T-helper 2 cell treated with Interferon-gamma antibody and Interleukin-4, amounts not matched to agents 100 ng/mL and 5 ng/mL, for 36 hours (primary cell): Measurements from ENCODE around the gene PCGF3. TPM values are rescaled to one million over a fixed set of nuclear protein-coding genes. Genes with fewer than 3 reads are reported as not detected.
"Not testable (repeated sequence)": the region's sequence is repeated elsewhere in the genome, so short reads cannot be mapped to it uniquely, and the experiment has no call there.

ENCODE experiments used
- intact Hi-C: fragments of 100-400 bp; cut with micrococcal nuclease; formaldehyde crosslinking; loops from one replicate; pipeline ENCODE4 v1.15.1; 2023
- total RNA-seq: library from RNA; stranded (reverse); gene quantifications from 2 replicates; pipeline ENCODE4 v1.2.3, GENCODE V29; 2022

PCGF3 gene
- total RNA-seq, 1 donor from 2014 or later = 33.8 TPM

DNA sequence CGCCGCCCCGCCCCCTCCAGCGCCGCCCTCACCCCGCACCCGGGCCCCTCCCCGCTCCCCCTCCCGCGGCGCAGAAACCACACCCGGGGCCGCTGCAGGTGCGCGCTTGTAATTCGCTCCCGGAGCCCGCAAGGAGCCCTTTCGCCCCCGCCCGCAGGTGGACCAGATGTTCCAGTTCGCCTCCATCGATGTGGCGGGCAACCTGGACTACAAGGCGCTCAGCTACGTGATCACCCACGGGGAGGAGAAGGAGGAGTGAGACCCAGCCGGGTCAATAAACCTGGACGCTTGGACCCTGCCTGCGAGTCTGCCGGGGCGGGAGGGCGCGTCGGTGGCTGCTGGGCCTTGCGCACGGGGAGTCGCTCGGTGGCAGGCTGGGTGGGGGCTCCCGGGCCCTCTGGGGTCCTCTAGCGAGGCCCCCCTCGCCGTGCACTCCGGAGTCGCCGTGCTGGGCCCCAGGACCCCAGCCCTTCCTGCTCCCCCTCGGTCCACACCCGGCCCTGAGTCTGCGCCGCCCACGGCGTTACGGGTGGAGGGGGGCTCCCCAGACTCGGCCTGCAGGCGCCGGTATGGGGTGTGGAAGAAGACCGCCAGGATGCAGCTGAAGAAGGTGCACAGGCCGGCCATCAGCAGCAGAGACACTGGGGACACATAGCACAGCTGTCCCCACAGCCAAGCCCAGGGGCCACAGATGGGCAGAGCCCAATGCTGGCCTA lies 23.7 kb upstream of the PCGF3 start:
- intact Hi-C loops = loop anchor here (1.0 kb wide), 1 partner anchor 23 kb away; the partner anchor contains the start of gene PCGF3

DNA sequence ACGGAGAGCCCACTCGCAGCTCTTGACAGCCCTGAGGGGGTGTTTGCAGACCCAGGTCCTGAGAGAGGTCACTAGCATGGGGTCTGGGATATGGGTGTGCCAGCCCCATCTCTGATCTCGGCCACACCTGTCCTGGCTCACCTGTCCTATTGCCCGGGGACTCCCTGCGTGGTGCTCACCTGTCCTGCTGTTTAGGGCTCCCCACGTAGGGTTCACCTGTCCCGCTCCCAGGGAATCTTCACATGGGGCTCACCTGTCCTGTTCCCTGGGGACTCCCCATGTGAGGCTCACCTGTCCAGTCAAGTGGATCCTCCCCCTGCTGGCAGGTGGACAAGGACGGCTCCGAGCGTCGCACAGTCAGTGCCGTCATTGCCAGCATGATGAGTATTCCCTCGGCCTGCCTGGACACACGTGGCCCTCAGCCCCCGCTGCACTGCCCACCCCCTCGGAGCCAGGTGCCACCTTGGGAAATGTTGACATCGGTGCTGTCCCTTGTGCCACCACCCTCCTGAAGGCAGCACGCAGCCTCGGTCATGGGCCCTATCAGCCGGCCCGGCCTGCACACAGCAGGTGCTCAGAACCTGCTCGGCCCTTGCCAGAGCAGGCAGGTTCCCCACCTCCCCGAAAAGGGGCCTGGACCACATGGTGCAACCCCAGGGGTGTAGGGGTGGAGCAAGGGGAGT lies 23.0 kb upstream of the PCGF3 start:
- intact Hi-C loops = no loop called here

DNA sequence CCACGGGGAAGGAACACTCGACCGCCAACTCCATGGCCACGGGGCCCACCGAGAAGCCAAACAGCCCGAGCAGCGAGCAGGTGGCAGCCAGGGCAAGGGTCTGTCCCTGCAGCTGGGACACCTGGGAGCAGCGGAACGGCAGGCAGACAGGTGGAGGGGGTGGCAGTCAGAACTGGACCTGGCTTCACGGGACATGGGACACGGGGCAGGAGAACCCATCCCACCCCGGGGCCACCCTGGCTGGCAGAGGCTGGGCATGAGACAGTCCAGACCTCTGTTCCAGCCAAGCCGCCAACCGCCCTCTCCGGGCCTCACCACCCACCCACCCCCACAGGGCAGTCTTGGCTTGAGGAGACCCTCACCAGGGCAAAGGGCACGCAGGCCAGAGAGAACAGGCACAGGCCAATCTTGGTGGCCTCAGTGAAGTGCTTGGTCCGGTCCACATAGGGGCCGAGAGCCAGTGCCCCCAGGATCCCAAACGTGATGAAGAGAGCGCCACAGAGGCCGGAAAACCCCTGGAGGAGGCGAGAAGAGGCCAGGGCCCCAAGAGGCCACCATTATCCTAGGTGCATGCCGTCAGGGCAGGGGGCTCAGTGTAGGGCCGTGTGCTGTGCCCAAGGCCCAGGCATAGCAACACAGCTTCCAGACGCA lies 22.3 kb upstream of the PCGF3 start:
- intact Hi-C loops = no loop called here

DNA sequence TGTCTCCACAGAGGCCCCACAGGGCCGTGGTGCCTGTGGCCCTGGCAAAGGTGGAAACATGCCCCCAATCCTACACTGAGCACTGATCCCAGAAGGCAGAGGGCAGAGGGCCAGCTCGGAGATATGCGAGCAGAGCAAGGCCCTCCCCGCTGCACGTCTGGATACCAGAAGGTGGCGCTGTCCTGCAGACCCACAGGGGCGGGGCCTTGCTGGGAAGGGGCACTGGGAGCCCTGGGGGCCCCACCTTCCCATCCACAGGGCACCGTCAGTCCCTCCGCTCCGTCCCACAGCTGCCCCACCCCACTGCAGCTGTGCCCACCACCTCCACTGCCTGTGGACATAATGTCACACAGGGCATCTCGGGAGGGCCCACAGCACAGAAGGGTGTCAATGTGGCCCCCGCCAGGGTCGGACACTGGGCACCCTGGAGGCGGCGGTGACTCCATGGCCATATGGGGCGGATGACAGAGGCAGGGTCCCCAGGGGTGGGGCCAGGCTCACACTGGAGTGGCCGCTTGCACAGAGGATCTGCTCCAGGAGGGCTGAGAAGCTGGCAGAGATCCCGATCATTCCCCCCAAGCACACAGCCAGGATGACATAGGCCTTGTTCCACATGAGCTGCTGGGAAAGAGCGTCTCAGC lies 21.5 kb upstream of the PCGF3 start:
- intact Hi-C loops = no loop called here

DNA sequence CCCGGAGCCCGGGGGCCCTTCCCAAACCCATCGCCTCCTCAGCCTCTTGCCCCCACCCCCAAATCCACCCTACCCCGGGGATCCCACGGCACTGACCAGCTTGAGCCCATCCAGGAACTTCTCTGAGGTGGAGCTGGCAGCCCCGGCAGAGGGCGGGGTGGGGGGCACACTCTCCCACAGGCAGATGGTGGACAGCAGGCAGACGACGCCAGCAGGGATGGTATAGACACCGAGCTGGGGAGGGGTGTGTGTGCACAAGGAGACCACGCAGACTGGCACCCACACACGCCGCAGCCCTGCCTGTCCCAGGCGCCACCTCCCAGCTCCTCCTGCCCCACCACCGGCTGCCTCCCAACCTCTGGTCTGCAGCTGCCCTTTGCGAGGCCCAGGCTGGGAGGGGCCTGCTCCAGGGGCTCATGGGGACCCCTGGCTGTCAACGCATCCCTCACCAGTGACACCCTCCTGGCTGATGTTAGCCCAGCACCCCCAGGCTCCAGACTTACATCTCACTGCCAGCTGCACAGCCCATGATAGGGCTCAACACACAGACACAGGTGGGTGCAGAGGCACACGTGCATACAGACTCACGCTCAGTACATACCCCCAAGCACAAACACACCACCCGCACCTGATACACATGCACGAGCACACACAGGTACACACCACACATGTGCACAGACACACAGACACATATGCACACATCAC lies 20.9 kb upstream of the PCGF3 start:
- intact Hi-C loops = no loop called here

DNA sequence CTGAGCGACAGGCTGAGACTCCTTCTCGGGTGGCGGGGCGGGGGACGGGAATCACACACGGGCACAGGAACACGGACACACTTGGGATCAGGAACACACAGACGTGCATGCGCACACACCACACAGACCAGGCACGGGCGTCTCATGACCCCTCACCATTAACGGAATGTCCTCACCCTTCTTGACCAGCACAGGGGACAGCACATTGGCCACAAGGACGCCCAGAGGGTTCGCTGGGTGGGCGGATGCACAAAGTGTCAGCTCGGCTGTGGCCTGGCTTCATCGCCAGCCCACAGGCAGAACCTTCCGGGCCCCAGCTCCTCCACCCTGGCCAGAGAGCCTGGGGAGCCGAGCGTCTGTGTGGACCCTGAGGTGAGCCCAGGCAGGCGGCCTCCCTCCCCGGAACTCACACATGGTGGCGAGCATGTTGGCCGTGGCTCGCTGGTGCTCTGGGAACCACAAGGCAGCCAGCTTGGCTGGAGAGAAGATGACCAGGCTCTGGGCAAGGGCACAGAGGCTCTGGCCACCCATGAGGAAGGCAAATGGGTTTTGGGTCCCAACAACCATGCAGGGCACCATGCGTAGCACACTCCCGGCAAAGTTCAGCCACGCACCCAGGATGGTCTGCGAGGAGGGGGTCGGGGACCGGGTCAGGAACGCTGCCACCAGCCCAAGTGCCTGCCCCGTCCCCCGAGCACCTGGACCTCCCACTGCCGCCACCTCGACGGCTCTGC lies 19.8 kb upstream of the PCGF3 start:
- intact Hi-C loops = no loop called here

DNA sequence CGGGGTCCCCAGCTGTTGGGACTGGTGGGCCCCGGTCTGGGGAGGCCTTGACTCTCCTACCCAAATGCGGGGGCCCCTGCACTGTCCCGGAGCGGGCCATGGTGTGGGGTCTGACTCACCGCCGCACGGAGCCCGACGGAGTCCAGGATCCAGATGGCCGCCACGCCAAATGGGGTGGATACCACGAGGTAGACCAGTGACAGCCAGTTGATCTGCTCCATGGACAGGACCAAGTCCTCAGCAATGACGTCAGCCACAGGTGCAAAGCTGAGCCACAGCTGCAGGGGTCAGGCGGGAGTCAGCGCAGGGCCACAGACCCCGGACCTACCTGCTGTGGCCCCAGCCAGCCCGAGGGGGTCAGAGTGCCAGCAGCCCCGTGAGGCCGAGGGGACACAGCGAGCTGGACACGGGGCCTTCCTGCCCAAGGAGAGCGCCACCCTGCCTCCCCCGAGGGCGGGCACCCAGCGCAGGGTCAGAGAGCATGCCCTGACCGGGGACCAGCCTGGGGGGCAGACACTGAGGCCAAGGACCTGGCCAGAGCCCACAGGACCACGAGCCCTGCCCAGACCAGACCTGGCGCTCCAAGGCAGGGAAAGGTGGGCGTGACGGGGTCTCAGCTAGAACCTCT lies 19.1 kb upstream of the PCGF3 start:
- intact Hi-C loops = no loop called here

DNA sequence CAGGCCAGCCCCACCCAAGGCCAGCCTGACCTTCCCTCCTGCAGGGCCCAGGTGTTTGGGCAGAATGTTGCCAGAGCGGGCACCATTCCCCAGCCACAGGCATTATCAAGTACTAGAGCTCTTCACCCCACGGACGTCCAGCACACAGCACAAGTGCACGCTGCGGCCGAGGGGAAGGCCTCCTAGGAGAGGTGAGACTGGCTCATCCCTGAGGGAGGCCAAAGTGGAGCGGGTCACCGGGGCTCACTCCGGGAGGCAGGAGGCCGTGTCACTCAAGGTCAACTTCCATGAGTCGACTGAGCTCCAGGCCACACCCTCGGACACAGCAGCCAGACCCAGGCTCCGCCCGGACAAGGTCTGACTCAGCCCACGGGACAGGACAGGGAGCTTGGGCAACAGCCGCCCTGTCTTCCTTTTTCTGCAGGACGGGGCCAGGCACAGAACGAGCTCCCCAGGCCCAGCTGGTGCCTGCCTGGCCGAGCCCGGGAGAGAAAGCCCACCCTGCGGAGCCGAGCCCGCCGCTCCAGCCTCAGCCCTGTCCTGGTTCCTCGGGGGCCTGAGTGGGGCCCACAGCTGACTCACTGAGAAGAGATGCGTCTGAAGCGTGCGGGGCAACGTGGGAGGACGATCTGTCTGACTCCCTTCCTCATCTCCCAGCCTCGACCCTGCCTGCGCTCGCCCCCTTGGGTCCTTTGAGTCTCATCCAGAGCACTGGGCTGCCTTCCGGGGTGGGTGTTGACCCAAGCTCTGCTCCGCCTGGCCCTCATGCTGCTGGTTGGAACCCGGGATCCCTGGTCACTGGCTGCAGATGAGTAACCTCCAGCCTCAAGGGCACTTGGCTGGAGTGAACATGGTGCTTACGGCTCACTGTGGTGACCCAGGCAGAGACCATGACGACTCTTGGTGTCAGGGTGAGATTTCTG lies 18.3 kb upstream of the PCGF3 start:
- intact Hi-C loops = no loop called here

DNA sequence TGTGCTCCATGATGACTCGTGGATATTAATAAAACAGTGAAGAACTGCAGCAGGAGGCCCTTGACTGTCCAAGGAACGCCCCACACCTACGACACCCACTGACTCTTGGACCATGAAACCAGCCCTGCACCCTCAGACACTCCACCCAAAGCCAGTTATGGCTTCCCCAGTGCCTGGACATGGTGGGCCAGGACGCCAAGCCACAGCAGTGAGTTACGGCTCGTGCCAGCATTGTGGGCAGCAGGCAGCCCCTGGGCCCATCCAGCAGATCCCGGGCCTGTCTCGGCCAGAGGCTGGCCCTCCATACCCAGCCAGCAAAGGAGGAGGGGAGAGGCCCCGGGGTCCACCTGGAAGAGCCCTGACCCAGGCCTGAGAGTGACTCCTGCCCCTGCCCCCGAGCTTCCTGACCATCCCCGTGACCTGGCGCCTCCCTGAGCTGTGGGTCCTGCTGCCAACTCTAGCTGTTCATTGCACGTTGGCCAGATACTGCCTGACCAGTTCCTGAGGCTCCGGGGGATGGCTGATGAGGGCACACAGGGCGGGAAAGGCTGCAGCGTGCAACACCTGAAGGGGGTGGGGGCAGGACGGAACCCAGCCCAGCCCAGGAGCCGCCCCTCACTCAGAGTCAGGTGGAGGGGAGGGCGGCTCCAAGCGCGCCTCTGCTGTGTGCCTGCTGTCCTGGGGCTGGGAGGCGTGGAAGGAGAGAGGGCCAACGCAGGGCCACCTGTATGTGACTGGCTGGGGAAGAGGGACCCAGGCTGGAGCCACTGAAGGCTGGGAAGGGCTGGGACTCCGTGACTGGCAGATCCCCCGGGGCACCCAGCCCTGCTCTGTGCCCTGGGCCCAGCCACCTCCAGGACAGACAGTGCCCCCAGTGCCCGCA lies 17.4 kb upstream of the PCGF3 start:
- intact Hi-C loops = no loop called here

DNA sequence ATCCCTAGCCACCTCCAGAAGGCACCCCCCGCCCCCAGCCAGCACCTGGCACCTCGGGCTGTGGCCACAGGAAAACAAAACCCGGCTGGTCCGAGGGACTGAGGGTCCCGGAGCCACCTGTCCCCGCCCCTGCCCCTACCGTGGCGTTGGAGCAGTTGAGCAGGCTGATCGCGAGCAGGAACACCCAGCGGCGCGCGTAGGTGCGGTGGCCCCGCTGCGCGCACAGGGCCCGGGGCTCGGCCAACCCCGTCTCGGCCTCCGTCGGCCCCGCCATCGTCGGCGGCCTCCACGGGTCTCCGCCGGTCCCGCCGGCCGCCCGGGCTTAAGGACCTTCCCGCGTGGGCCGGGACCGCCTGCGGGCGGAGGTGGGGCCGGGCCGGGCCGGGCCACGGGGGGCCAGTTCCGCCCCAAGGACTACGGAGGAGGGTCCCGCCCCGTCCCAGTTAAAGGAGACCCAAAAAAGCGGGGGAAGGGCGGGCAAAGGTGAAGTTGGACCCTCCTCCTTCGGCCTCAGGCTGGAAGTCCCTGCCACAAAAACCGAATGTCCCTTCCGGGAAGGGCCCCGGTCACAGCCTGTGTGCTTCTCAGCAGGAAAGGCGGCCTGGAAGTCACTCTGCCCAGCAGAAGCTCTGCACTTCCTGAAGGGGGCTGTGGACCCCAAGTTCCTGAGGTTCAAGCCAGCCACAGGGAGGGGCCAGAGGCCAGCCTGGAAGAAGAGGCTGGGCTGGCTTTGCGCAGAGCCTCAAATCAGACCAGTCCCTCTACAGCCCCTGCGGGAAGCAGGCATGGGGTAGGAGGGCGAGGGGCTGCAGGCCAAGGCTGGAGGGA lies 16.6 kb upstream of the PCGF3 start, which contains the start of gene SLC49A3:
Gene SLC49A3, minus strand, starts transcription at position 298 of the 828 bp plus-strand sequence. Its CDS starts 24 bp downstream, at position 274.
- intact Hi-C loops = no loop called here

DNA sequence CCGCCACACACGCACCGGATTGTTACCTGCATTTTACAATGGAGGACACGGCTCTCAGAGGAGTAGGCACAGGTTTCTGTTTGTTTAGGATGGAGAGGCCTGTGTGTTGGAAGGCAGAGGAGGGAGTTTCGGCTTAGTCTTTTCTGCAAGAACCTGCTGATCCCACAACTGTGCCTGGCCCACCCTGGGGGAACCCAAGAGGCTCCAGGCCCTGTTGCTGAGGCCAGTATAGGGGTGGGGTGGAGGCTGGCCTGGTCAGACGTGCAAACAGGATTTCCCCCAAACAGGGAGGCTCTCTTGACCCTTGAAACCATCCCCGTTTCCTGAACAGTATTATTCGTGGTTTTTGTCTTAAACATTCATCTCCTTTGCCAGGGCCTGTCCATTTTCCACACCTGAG lies 15.9 kb upstream of the PCGF3 start:
- intact Hi-C loops = no loop called here

DNA sequence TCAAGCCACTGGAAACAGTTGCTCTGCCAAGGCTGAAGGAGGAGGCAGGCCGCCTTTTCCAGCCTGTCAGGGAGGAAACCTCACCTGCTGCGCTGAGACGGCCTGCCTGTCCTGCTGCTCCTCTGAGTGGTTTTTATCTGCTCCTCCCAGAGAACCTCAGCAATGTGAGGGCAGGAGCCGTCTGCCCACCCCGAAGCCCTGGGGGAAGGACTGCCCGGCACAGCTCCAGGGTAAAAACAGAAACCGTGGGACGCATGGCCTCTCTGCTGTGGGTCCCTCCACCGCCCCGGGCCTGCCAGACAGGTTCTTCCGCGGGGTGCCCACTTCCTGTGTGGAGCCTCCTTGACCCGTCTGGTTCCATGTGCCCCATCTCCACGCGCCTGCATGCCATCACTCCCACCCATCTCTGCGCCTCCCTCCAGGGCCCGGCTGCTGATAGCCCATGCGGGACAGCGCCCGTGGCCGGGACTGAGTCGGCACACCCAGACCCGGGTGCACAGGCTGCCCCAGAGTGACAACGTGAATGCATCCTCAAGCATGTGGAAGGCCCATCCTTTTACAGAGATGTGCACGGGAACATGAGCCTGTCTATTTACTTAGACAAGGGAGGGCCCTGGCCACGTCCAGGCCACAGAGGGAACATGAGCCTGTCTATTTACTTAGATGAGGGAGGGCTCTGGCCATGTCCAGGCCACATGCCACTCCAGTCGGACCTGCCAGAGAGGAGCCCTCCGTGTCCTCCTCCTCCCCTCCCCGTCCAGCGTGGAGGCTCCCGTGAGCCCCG lies 12.7 kb upstream of the PCGF3 start:
- intact Hi-C loops = no loop called here

DNA sequence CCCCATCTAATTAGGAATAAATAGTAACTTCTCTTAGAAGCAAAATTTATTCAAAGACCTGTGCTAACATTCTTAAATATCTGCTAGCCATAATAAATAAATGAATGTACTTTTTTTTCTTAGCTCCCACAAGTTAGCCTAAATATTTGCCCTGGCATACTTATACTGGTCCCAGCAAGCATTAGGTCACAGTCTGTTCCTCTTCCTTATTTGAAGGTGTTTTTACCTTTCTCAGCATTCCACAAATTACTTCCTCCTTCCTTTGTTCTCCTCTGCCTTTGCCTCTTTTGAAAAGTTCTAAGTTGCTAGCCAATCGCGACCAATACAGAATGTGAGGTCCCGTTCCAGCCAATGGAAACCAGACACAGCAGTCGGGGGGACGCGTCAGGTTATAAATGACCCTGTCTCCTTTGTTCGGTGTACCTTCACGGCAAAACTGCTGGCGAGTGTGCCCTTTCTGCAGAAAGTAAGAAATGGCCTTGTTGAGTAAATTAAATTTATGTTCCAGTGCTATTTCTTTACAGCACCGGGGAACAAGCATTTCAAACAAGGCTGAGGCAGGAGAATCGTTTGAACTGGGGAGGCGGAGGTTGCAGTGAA lies 11.2 kb upstream of the PCGF3 start:
- intact Hi-C loops = not testable (repeated sequence)

DNA sequence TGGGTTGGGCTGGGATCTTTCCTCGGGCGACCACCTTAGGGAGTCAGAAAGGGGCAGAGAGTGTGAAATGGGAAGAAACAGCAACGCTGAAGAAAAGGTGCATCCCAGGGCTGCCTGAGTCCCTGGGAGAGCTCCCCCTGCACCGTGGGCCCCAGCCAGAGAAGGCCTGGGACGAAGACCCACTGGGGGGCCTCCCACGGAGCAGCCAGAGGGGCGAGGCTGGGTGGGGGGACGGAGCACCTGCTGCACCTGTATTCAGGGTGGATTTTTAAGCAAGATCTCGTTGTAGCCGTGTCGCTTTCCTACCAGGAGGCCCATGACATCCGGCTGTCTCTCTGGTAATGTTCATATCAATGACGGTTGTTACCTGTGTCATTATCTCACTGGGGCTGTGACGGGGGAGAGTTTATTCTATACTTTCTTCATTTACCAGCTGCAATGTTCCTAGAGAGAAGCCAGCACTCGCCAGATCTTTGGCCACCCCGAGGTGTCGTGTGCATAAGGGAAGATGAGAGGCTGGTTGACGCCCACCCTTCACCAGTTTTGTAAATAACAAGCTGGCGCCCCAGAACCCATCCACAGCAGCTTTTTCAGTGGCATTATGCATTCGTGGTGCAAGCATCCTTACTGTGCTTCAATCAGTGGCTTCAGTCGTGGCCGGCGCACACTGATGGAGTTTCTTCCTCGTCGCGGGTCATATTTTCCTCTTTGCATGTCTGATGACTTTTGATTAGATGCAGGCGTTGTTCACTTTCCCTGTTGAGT lies 5.6 kb upstream of the PCGF3 start:
- intact Hi-C loops = no loop called here

DNA sequence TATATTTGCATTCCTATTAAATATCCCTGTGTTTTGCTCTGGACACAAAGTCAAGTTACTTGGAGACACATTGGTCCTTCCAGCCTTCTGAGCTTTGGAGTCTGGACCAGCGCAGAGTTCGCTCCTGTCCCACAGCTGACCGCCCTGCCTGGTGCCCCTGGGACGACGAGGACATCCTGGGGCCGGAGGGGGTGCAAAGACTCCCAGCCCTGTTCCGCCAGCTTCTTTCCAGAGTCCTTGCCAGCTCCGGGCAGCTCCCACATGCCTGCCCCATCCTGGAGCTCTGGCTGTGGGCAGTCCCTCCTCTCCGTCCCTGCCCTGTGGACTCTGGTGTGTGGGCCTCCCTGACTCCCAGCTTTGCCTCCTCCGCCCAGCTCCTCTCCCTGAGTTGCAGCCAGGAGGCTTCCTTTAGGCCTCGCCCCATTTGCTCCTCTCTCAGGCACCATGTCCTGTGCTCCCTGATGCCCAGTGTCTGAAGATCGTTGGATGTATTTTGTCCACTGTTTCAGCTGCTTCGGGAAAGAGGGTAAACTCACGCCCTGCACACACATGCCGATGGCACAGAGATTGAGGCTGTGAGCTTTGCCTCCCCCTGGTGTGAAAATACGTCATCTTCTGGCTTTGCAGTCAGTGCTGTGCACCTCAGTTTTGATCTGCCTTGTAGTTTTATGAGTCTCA lies 4.9 kb upstream of the PCGF3 start:
- intact Hi-C loops = no loop called here
